ENCODE results near the gene EPHA3.
A peak's percentile ranks its signal among the peaks of the same experiment; 100 is the strongest.

Gene EPHA3

GRCh38 chr3:89098173-89098572 is 9.2 kb upstream of the EPHA3 start:
- H3K18ac ChIP-seq (ENCODE audit: low read depth in 1 of 2, low read length in 2 of 2) = no peak overlapping the region
- H2BK120ac ChIP-seq (ENCODE audit: low read depth, low read length) = no peak overlapping the region
- H3K4me2 ChIP-seq (ENCODE audit: low read length, poor library complexity, severe bottlenecking) = no peak overlapping the region
- no peak overlapping the region for H2AFZ ChIP-seq (ENCODE audit: low read depth, low read length)
- WGBS = 76% methylated on average over 2 of the region's 3 CpGs
- no peak overlapping the region for H4K91ac ChIP-seq (ENCODE audit: low read length)
- no peak overlapping the region for H3K14ac ChIP-seq (ENCODE audit: low read length in 2 of 2)
- no peak overlapping the region for H3K9ac ChIP-seq (ENCODE audit: low read length)
- no peaks in the 10 kb centered on the region for H3K36me3 ChIP-seq (ENCODE audit: control insufficient read depth in 1 of 2, insufficient read depth in 2 of 2, low read depth in 1 of 2, low read length in 2 of 2)
- no peak overlapping the region for H3K27ac ChIP-seq (ENCODE audit: low read length, poor library complexity, severe bottlenecking)
- no peak overlapping the region for H2AK5ac ChIP-seq (ENCODE audit: low read length, severe bottlenecking)
- H3K4me1 ChIP-seq (ENCODE audit: control insufficient read depth, insufficient read depth, low read depth, low read length) = no peaks in the 10 kb centered on the region
- no peaks in the 10 kb centered on the region for H3K27me3 ChIP-seq (ENCODE audit: control insufficient read depth in 1 of 2, insufficient read depth in 1 of 2, low read length in 2 of 2)
- no peak overlapping the region for H2BK5ac ChIP-seq (ENCODE audit: low read depth, low read length, poor library complexity, severe bottlenecking)
- H3K4ac ChIP-seq (ENCODE audit: low read depth in 1 of 2, low read length in 2 of 2) = no peak overlapping the region
- H2BK15ac ChIP-seq (ENCODE audit: low read depth, poor library complexity, severe bottlenecking) = no peak overlapping the region
- H4K8ac ChIP-seq (ENCODE audit: low read length) = no peak overlapping the region
- no peak overlapping the region for H3K4me3 ChIP-seq (ENCODE audit: insufficient read depth in 1 of 2, low read depth in 1 of 2, low read length in 2 of 2)
- H2BK12ac ChIP-seq (ENCODE audit: low read length in 2 of 2) = no peak overlapping the region
- no peaks in the 10 kb centered on the region for H3K9me3 ChIP-seq (ENCODE audit: control insufficient read depth, low read length)
- no peaks in the 10 kb centered on the region for H3K79me1 ChIP-seq (replicated peaks; ENCODE audit: low read length, poor library complexity, severe bottlenecking)
- no peak overlapping the region for H3K23ac ChIP-seq (ENCODE audit: low read length in 2 of 2)
- DNase-seq = no peak

GRCh38 chr3:89098964-89099585 is 8.3 kb upstream of the EPHA3 start:
- H3K4me1 ChIP-seq (ENCODE audit: control insufficient read depth, insufficient read depth, low read depth, low read length) = no peaks in the 10 kb centered on the region
- no peak overlapping the region for H2AK5ac ChIP-seq (ENCODE audit: low read length, severe bottlenecking)
- WGBS = 4% methylated on average over 5 of the region's 8 CpGs
- H2AFZ ChIP-seq (ENCODE audit: low read depth, low read length) = no peak overlapping the region
- no peak overlapping the region for H2BK15ac ChIP-seq (ENCODE audit: low read depth, poor library complexity, severe bottlenecking)
- H3K4me2 ChIP-seq (ENCODE audit: low read length, poor library complexity, severe bottlenecking) = no peak overlapping the region
- H2BK120ac ChIP-seq (ENCODE audit: low read depth, low read length) = no peak overlapping the region
- H4K8ac ChIP-seq (ENCODE audit: low read length) = no peak overlapping the region
- H3K36me3 ChIP-seq (ENCODE audit: control insufficient read depth in 1 of 2, insufficient read depth in 2 of 2, low read depth in 1 of 2, low read length in 2 of 2) = no peaks in the 10 kb centered on the region
- no peaks in the 10 kb centered on the region for H3K27me3 ChIP-seq (ENCODE audit: control insufficient read depth in 1 of 2, insufficient read depth in 1 of 2, low read length in 2 of 2)
- no peak overlapping the region for H3K14ac ChIP-seq (ENCODE audit: low read length in 2 of 2)
- H3K9ac ChIP-seq (ENCODE audit: low read length) = no peak overlapping the region
- H3K79me1 ChIP-seq (replicated peaks; ENCODE audit: low read length, poor library complexity, severe bottlenecking) = no peaks in the 10 kb centered on the region
- H3K4ac ChIP-seq (ENCODE audit: low read depth in 1 of 2, low read length in 2 of 2) = no peak overlapping the region
- no peak overlapping the region for H3K18ac ChIP-seq (ENCODE audit: low read depth in 1 of 2, low read length in 2 of 2)
- DNase-seq = peak; percentile 65
- H3K23ac ChIP-seq (ENCODE audit: low read length in 2 of 2) = no peak overlapping the region
- no peak overlapping the region for H2BK12ac ChIP-seq (ENCODE audit: low read length in 2 of 2)
- no peak overlapping the region for H2BK5ac ChIP-seq (ENCODE audit: low read depth, low read length, poor library complexity, severe bottlenecking)
- no peak overlapping the region for H4K91ac ChIP-seq (ENCODE audit: low read length)
- H3K27ac ChIP-seq (ENCODE audit: low read length, poor library complexity, severe bottlenecking) = no peak overlapping the region
- H3K9me3 ChIP-seq (ENCODE audit: control insufficient read depth, low read length) = no peaks in the 10 kb centered on the region
- no peak overlapping the region for H3K4me3 ChIP-seq (ENCODE audit: insufficient read depth in 1 of 2, low read depth in 1 of 2, low read length in 2 of 2)

GRCh38 chr3:89101251-89101650 is 6.2 kb upstream of the EPHA3 start:
- no peak overlapping the region for H2AK5ac ChIP-seq (ENCODE audit: low read length, severe bottlenecking)
- H3K4me2 ChIP-seq (ENCODE audit: low read length, poor library complexity, severe bottlenecking) = no peak overlapping the region
- H2BK12ac ChIP-seq (ENCODE audit: low read length in 2 of 2) = no peak overlapping the region
- H3K79me1 ChIP-seq (replicated peaks; ENCODE audit: low read length, poor library complexity, severe bottlenecking) = no peaks in the 10 kb centered on the region
- no peaks in the 10 kb centered on the region for H3K36me3 ChIP-seq (ENCODE audit: control insufficient read depth in 1 of 2, insufficient read depth in 2 of 2, low read depth in 1 of 2, low read length in 2 of 2)
- H3K14ac ChIP-seq (ENCODE audit: low read length in 2 of 2) = no peak overlapping the region
- no peak for DNase-seq
- H3K9me3 ChIP-seq (ENCODE audit: control insufficient read depth, low read length) = no peaks in the 10 kb centered on the region
- no peak overlapping the region for H3K18ac ChIP-seq (ENCODE audit: low read depth in 1 of 2, low read length in 2 of 2)
- H3K27ac ChIP-seq (ENCODE audit: low read length, poor library complexity, severe bottlenecking) = no peak overlapping the region
- H3K27me3 ChIP-seq (ENCODE audit: control insufficient read depth in 1 of 2, insufficient read depth in 1 of 2, low read length in 2 of 2) = peaks cover 0 to 19% of the 10 kb centered on the region in 2 experiments
- H3K9ac ChIP-seq (ENCODE audit: low read length) = no peak overlapping the region
- H3K4ac ChIP-seq (ENCODE audit: low read depth in 1 of 2, low read length in 2 of 2) = no peak overlapping the region
- no peak overlapping the region for H2BK15ac ChIP-seq (ENCODE audit: low read depth, poor library complexity, severe bottlenecking)
- no peak overlapping the region for H3K23ac ChIP-seq (ENCODE audit: low read length in 2 of 2)
- no peak overlapping the region for H4K91ac ChIP-seq (ENCODE audit: low read length)
- no peak overlapping the region for H2BK5ac ChIP-seq (ENCODE audit: low read depth, low read length, poor library complexity, severe bottlenecking)
- no peak overlapping the region for H2BK120ac ChIP-seq (ENCODE audit: low read depth, low read length)
- no peaks in the 10 kb centered on the region for H3K4me1 ChIP-seq (ENCODE audit: control insufficient read depth, insufficient read depth, low read depth, low read length)
- H2AFZ ChIP-seq (ENCODE audit: low read depth, low read length) = no peak overlapping the region
- H4K8ac ChIP-seq (ENCODE audit: low read length) = no peak overlapping the region
- H3K4me3 ChIP-seq (ENCODE audit: insufficient read depth in 1 of 2, low read depth in 1 of 2, low read length in 2 of 2) = no peak overlapping the region

- no peak overlapping the region for H4K91ac ChIP-seq (ENCODE audit: low read length)
- peaks cover 0 to 26% of the 10 kb centered on the region in 2 experiments for H3K27me3 ChIP-seq (ENCODE audit: control insufficient read depth in 1 of 2, insufficient read depth in 1 of 2, low read length in 2 of 2)
- H3K4me2 ChIP-seq (ENCODE audit: low read length, poor library complexity, severe bottlenecking) = no peak overlapping the region
- 100% methylated on average over 1 of the region's 1 CpG for WGBS
- H3K23ac ChIP-seq (ENCODE audit: low read length in 2 of 2) = no peak overlapping the region
- H3K9ac ChIP-seq (ENCODE audit: low read length) = no peak overlapping the region
- no peak overlapping the region for H3K4ac ChIP-seq (ENCODE audit: low read depth in 1 of 2, low read length in 2 of 2)
- no peaks in the 10 kb centered on the region for H3K9me3 ChIP-seq (ENCODE audit: control insufficient read depth, low read length)
- no peak overlapping the region for H4K8ac ChIP-seq (ENCODE audit: low read length)
- H3K4me3 ChIP-seq (ENCODE audit: insufficient read depth in 1 of 2, low read depth in 1 of 2, low read length in 2 of 2) = no peak overlapping the region
- H2BK120ac ChIP-seq (ENCODE audit: low read depth, low read length) = no peak overlapping the region
- H2BK15ac ChIP-seq (ENCODE audit: low read depth, poor library complexity, severe bottlenecking) = no peak overlapping the region
- H3K14ac ChIP-seq (ENCODE audit: low read length in 2 of 2) = no peak overlapping the region
- H2AK5ac ChIP-seq (ENCODE audit: low read length, severe bottlenecking) = no peak overlapping the region
- no peak for DNase-seq
- no peaks in the 10 kb centered on the region for H3K4me1 ChIP-seq (ENCODE audit: control insufficient read depth, insufficient read depth, low read depth, low read length)
- no peaks in the 10 kb centered on the region for H3K36me3 ChIP-seq (ENCODE audit: control insufficient read depth in 1 of 2, insufficient read depth in 2 of 2, low read depth in 1 of 2, low read length in 2 of 2)
- no peak overlapping the region for H2AFZ ChIP-seq (ENCODE audit: low read depth, low read length)
- no peak overlapping the region for H3K27ac ChIP-seq (ENCODE audit: low read length, poor library complexity, severe bottlenecking)
- no peaks in the 10 kb centered on the region for H3K79me1 ChIP-seq (replicated peaks; ENCODE audit: low read length, poor library complexity, severe bottlenecking)
- no peak overlapping the region for H2BK5ac ChIP-seq (ENCODE audit: low read depth, low read length, poor library complexity, severe bottlenecking)
- H3K18ac ChIP-seq (ENCODE audit: low read depth in 1 of 2, low read length in 2 of 2) = no peak overlapping the region
- no peak overlapping the region for H2BK12ac ChIP-seq (ENCODE audit: low read length in 2 of 2)
Observed at GRCh38 chr3:89101921-89102320, 5.5 kb upstream of the EPHA3 start.

All from mesenchymal stem cell (in vitro differentiated cells and primary cell).